Measurements from ENCODE around the gene SLC2A5. TPM values are rescaled to one million over a fixed set of nuclear protein-coding genes. Genes with fewer than 3 reads are reported as not detected.
"Not testable (repeated sequence)": the region's sequence is repeated elsewhere in the genome, so short reads cannot be mapped to it uniquely, and the experiment has no call there.

The SLC2A5 gene
- total RNA-seq, 1 donor from 2014 or later = 0.98 TPM

GRCh38 chr1:9097947-9098705 is 28.7 kb upstream of the SLC2A5 start:
- Histone ChIP-seq H3K4me3 (no peak overlapping the region), H3K36me3 (peaks cover 7% of the 10 kb centered on the region), H3K4me1 (no peaks in the 10 kb centered on the region), H3K27ac (no peak overlapping the region), H3K9me3 (no peaks in the 10 kb centered on the region), H3K27me3 (no peaks in the 10 kb centered on the region)
- ATAC-seq (no peak), DNase-seq (no peak)
- intact Hi-C loops (cut with DNase I) = no loop called here
- TF ChIP-seq CTCF (IDR thresholded peaks at IDR 0.05) = no peak

GRCh38 chr1:9095818-9096217 is 26.4 kb upstream of the SLC2A5 start:
- TF ChIP-seq CTCF (IDR thresholded peaks at IDR 0.05) = no peak

GRCh38 chr1:9093996-9094595 is 24.7 kb upstream of the SLC2A5 start:
- intact Hi-C loops (cut with DNase I); H3K9me3 ChIP-seq: not testable (repeated sequence)

More at GRCh38 chr1:9095818-9096217, 26.4 kb upstream of the SLC2A5 start:
- Histone ChIP-seq H3K4me1 (no peaks in the 10 kb centered on the region), H3K36me3 (no peaks in the 10 kb centered on the region), H3K9me3 (no peaks in the 10 kb centered on the region), H3K27me3 (no peaks in the 10 kb centered on the region), H3K27ac (no peak overlapping the region), H3K4me3 (no peak overlapping the region)
- ATAC-seq = no peak
- intact Hi-C loops (cut with DNase I) = no loop called here
- no peak for DNase-seq

GRCh38 chr1:9093581-9093980 is 24.1 kb upstream of the SLC2A5 start:
- DNase-seq (no peak), ATAC-seq (peak; percentile 47)
- no peak for TF ChIP-seq CTCF (IDR thresholded peaks at IDR 0.05)
- intact Hi-C loops (cut with DNase I) = no loop called here
- Histone ChIP-seq H3K4me3 (no peak overlapping the region), H3K36me3 (no peaks in the 10 kb centered on the region), H3K27ac (no peak overlapping the region), H3K27me3 (no peaks in the 10 kb centered on the region), H3K9me3 (no peaks in the 10 kb centered on the region), H3K4me1 (no peaks in the 10 kb centered on the region)

More at GRCh38 chr1:9093996-9094595, 24.7 kb upstream of the SLC2A5 start:
- peak; percentile 36 for ATAC-seq
- H3K27me3 ChIP-seq, H3K27ac ChIP-seq, H3K4me3 ChIP-seq, H3K36me3 ChIP-seq, DNase-seq, H3K4me1 ChIP-seq: not testable (repeated sequence)

- no peak for ATAC-seq
- Histone ChIP-seq H3K36me3 (no peaks in the 10 kb centered on the region), H3K27me3 (no peaks in the 10 kb centered on the region), H3K4me3 (no peak overlapping the region), H3K4me1 (no peaks in the 10 kb centered on the region), H3K9me3 (no peaks in the 10 kb centered on the region), H3K27ac (no peak overlapping the region)
- intact Hi-C loops (cut with DNase I) = no loop called here
- TF ChIP-seq CTCF (IDR thresholded peaks at IDR 0.05) = no peak
- DNase-seq = no peak
Observed at GRCh38 chr1:9093091-9093490, 23.7 kb upstream of the SLC2A5 start.

GRCh38 chr1:9088807-9089206 is 19.4 kb upstream of the SLC2A5 start:
- no peaks in the 10 kb centered on the region for H3K36me3 ChIP-seq
- no peaks in the 10 kb centered on the region for H3K9me3 ChIP-seq
- H3K4me3 ChIP-seq = no peak overlapping the region
- H3K27ac ChIP-seq = no peak overlapping the region
- DNase-seq (no peak), ATAC-seq (no peak)
- H3K4me1 ChIP-seq = peaks cover 3% of the 10 kb centered on the region
- no peak for TF ChIP-seq CTCF (IDR thresholded peaks at IDR 0.05)
- intact Hi-C loops (cut with DNase I) = no loop called here
- no peaks in the 10 kb centered on the region for H3K27me3 ChIP-seq
